Mesenchymal stem cell (in vitro differentiated cells and primary cell): ENCODE results near the gene CFAP298.

ENCODE experiments used
- DNase-seq: peaks from one replicate; pipeline ENCODE4 v3.0.0-alpha.2; 2013
- H2AFZ ChIP-seq: one replicate; pipeline ENCODE4 v1.6.1; 2013; ENCODE audit warnings: low read depth, mild to moderate bottlenecking, control low read depth, inconsistent platforms, low read length, moderate library complexity
- H2AK5ac ChIP-seq: 2 replicates; pipeline ENCODE4 v1.6.1; 2013; ENCODE audit warnings: low read length, moderate library complexity, mild to moderate bottlenecking, inconsistent platforms; ENCODE audit not compliant: severe bottlenecking
- H2BK120ac ChIP-seq: one replicate; pipeline ENCODE4 v1.6.1; 2013; ENCODE audit warnings: low read depth, mild to moderate bottlenecking, inconsistent platforms, low read length, moderate library complexity
- H2BK12ac ChIP-seq, 2 experiments: one replicate each; pipeline ENCODE4 v1.6.1; 2013; ENCODE audit warnings: inconsistent platforms in 2 of 2, low read length in 2 of 2, mild to moderate bottlenecking in 2 of 2, moderate library complexity in 2 of 2, control low read depth in 1 of 2
- H2BK15ac ChIP-seq: one replicate; pipeline ENCODE4 v1.6.1; 2013; ENCODE audit warnings: mild to moderate bottlenecking, low read depth, inconsistent platforms; ENCODE audit not compliant: poor library complexity, severe bottlenecking
- H2BK5ac ChIP-seq: 2 replicates; pipeline ENCODE4 v1.6.1; 2013; ENCODE audit warnings: low read depth, mild to moderate bottlenecking, low read length, control low read depth, inconsistent platforms; ENCODE audit not compliant: poor library complexity, severe bottlenecking
- H3K14ac ChIP-seq, 2 experiments: one replicate each; pipeline ENCODE4 v1.6.1; 2013; ENCODE audit warnings: inconsistent platforms in 2 of 2, low read length in 2 of 2, control low read depth in 1 of 2, mild to moderate bottlenecking in 1 of 2, moderate library complexity in 1 of 2
- H3K18ac ChIP-seq, 2 experiments: one replicate each; pipeline ENCODE4 v1.6.1; 2013; ENCODE audit warnings: inconsistent platforms in 2 of 2, low read length in 2 of 2, control low read depth in 1 of 2, low read depth in 1 of 2, mild to moderate bottlenecking in 1 of 2
- H3K23ac ChIP-seq, 2 experiments: one replicate each; pipeline ENCODE4 v1.6.1; 2013; ENCODE audit warnings: inconsistent platforms in 2 of 2, low read length in 2 of 2, mild to moderate bottlenecking in 2 of 2, moderate library complexity in 2 of 2, control low read depth in 1 of 2
- H3K27ac ChIP-seq: 2 replicates; pipeline ENCODE4 v1.5.1; 2013; ENCODE audit warnings: mild to moderate bottlenecking, moderate library complexity, low read length, control low read depth, inconsistent platforms; ENCODE audit not compliant: poor library complexity, severe bottlenecking
- H3K27me3 ChIP-seq, 2 experiments: 2 replicates each; pipeline versions ENCODE4 v1.6.1 to v1.7.0; 2013; ENCODE audit warnings: low read length in 2 of 2, mild to moderate bottlenecking in 2 of 2, moderate library complexity in 2 of 2, control low read depth in 1 of 2, inconsistent platforms in 1 of 2; ENCODE audit not compliant: control insufficient read depth in 1 of 2, insufficient read depth in 1 of 2
- H3K36me3 ChIP-seq, 2 experiments: 2 replicates each; pipeline versions ENCODE4 v1.6.1 to v1.7.0; 2013; ENCODE audit warnings: low read length in 2 of 2, control low read depth in 1 of 2, inconsistent platforms in 1 of 2, low read depth in 1 of 2, mild to moderate bottlenecking in 1 of 2; ENCODE audit not compliant: insufficient read depth in 2 of 2, control insufficient read depth in 1 of 2
- H3K4ac ChIP-seq, 2 experiments: one replicate each; pipeline ENCODE4 v1.6.1; 2013; ENCODE audit warnings: inconsistent platforms in 2 of 2, low read length in 2 of 2, mild to moderate bottlenecking in 2 of 2, moderate library complexity in 2 of 2, control low read depth in 1 of 2, low read depth in 1 of 2
- H3K4me1 ChIP-seq: 2 replicates; pipeline ENCODE4 v1.6.1; 2013; ENCODE audit warnings: low read depth, low read length, control low read depth; ENCODE audit not compliant: control insufficient read depth, insufficient read depth
- H3K4me2 ChIP-seq: 2 replicates; pipeline ENCODE4 v1.6.1; 2013; ENCODE audit warnings: low read length, mild to moderate bottlenecking, inconsistent platforms; ENCODE audit not compliant: poor library complexity, severe bottlenecking
- H3K4me3 ChIP-seq, 2 experiments: 2 replicates each; pipeline versions ENCODE4 v1.5.1 to v1.7.0; 2013; ENCODE audit warnings: low read length in 2 of 2, mild to moderate bottlenecking in 2 of 2, control low read depth in 1 of 2, low read depth in 1 of 2; ENCODE audit not compliant: insufficient read depth in 1 of 2
- H3K79me1 ChIP-seq: replicated peaks from 2 replicates; pipeline ENCODE4 v1.6.1; 2013; ENCODE audit warnings: mild to moderate bottlenecking, control low read depth, low read length, inconsistent platforms; ENCODE audit not compliant: poor library complexity, severe bottlenecking
- H3K9ac ChIP-seq: 2 replicates; pipeline ENCODE4 v1.7.0; 2013; ENCODE audit warnings: mild to moderate bottlenecking, low read length, moderate library complexity
- H3K9me3 ChIP-seq: 2 replicates; pipeline ENCODE4 v1.7.0; 2013; ENCODE audit warnings: mild to moderate bottlenecking, low read length; ENCODE audit not compliant: control insufficient read depth
- H4K8ac ChIP-seq: one replicate; pipeline ENCODE4 v1.6.1; 2013; ENCODE audit warnings: inconsistent platforms, mild to moderate bottlenecking, low read length, moderate library complexity
- H4K91ac ChIP-seq: one replicate; pipeline ENCODE4 v1.6.1; 2013; ENCODE audit warnings: mild to moderate bottlenecking, low read length, inconsistent platforms
- WGBS: methylation state at CpG from one replicate; pipeline ENCODE4 v1.1.7; 2013; ENCODE audit warnings: mixed read lengths; 5-methylcytosine and 5-hydroxymethylcytosine counted together

The CFAP298 gene

DNA sequence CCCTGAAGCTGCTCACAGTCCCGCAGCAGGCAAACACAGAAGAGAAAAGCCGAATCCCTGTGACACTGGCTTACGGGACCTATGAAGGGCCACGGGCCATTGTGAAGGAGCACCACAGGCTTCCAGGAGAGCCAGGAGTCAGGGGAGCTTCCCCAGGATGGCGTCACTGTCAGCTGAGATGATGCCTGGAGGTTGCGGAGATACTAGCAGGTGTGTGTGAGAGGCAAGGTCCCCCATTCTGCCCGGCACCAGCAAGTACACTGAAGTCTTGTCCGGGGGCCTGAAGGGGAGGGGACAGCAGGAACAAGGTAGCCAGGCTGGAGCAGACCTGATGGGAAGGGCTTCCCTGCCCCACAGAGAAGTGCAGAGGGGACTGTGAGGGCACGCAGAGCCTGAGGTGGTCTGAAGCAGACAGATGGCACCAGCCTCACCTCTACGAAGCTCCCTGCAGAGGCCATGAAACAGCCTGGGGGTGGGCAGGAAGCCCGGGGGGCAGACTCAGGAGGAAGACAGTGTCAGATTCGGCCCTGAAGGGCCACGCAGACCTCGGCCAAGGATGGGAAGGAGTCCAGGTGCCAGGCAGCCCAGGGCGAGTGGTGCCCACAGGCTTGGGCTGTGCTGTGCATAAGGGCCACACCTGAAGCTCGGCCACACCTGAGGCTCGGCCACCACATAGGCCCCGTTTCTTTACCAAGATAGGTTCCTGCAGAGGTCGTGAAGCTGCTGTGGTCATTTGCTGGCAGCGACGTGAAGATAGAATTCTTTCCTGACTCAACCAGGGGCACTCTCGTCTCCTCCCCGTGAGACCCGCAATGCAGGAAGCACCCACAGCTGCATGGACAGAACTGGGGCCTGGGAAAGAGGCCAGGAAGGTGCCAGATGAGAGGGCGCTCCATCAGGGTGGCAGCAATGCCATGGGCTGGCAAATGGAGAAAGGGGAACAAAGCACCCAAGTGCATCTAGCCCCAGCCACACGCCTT is 36.9 kb downstream of the CFAP298 start:
- Histone ChIP-seq H3K18ac (no peak overlapping the region), H3K14ac (no peak overlapping the region), H3K4ac (no peak overlapping the region), H3K36me3 (no peaks in the 10 kb centered on the region), H3K9ac (no peak overlapping the region), H3K9me3 (no peaks in the 10 kb centered on the region), H3K23ac (no peak overlapping the region), H3K27me3 (peaks cover 14 to 44% of the 10 kb centered on the region in 2 experiments), H4K8ac (no peak overlapping the region), H3K4me1 (peaks cover 2% of the 10 kb centered on the region), H2BK5ac (no peak overlapping the region), H2BK15ac (no peak overlapping the region), H2AFZ (no peak overlapping the region), H3K4me3 (no peak overlapping the region), H3K79me1 (no peaks in the 10 kb centered on the region), H3K27ac (no peak overlapping the region), H2AK5ac (no peak overlapping the region), H4K91ac (no peak overlapping the region), H2BK12ac (no peak overlapping the region), H2BK120ac (no peak overlapping the region), H3K4me2 (no peak overlapping the region)
- DNase-seq: no peak
- WGBS: 90% methylated on average over 26 of the region's 26 CpGs

DNA sequence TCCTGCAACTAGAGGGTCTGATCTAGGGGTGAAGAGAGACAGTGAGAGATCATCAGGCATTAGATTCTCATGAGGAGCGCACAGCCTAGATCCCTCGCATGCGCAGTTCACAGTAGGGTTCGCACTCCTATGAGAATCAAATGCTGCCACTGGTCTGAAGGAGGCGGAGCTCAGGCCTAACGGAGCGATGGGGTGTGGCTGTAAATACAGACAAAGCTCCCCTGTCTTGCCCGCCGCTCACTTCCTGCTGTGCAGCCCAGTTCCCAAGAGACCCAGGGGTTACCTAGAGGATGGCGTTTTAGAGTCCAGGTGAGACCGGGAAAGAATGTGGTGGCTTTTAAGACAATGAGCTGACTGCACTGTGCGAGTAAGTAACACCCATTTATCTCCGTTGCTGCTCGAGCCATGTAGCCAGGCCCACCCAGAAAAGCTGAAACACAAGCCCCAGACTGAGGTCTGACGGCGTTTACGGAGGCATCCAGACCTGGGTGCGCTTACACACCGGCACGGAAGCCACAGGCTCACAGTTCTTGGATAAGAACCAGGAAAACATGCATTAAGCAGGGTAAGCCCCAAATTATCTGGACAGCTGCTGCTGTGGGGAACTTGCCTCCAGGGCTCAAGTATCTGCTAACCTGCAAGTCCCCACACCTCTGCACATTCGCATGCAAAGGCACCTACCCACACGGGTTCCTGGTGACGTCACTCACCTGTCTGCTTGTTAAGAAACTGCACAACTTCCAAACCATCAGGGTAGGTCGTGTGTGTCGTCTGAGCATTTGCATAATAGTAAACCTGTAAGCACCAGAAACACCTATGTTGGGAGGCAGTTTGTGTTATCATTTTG is 39.4 kb downstream of the CFAP298 start:
- H4K8ac ChIP-seq: no peak overlapping the region
- no peak overlapping the region for H3K4ac ChIP-seq
- H2AFZ ChIP-seq: no peak overlapping the region
- peaks cover 6% of the 10 kb centered on the region for H3K4me1 ChIP-seq
- no peak overlapping the region for H4K91ac ChIP-seq
- H2BK15ac ChIP-seq: no peak overlapping the region
- no peak overlapping the region for H2AK5ac ChIP-seq
- no peak for DNase-seq
- no peaks in the 10 kb centered on the region for H3K36me3 ChIP-seq
- no peak overlapping the region for H3K18ac ChIP-seq
- no peak overlapping the region for H3K9ac ChIP-seq
- H3K27me3 ChIP-seq: peaks cover 8 to 25% of the 10 kb centered on the region in 2 experiments
- no peaks in the 10 kb centered on the region for H3K9me3 ChIP-seq
- H3K27ac ChIP-seq: no peak overlapping the region
- H2BK12ac ChIP-seq: no peak overlapping the region
- H3K4me2 ChIP-seq: no peak overlapping the region
- H3K23ac ChIP-seq: no peak overlapping the region
- no peaks in the 10 kb centered on the region for H3K79me1 ChIP-seq
- H3K4me3 ChIP-seq: no peak overlapping the region
- WGBS: 80% methylated on average over 25 of the region's 25 CpGs
- H2BK120ac ChIP-seq: no peak overlapping the region
- H2BK5ac ChIP-seq: no peak overlapping the region
- H3K14ac ChIP-seq: no peak overlapping the region

DNA sequence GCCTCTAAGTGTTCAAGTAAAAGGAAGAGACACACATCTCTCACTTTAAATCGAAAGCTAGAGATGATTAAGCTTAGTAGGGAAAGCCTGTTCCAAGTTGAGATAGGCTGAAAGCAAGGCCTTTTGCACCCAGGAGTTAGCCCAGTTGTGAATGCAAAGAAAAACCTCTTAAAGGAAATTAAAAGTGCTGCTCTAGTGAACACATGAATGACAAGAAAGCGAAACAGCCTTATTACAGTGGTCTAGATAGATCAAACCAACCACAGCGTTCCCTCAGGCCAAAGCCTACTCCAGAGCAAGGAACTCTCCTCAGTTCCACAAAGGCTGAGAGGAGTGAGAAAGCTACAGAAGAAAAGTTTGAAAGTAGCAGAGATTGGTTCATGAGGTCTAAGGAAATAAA is 41.7 kb downstream of the CFAP298 start:
- no peak overlapping the region for H3K4ac ChIP-seq
- no peaks in the 10 kb centered on the region for H3K79me1 ChIP-seq
- H3K4me1 ChIP-seq: peaks cover 6% of the 10 kb centered on the region
- H3K4me2 ChIP-seq: no peak overlapping the region
- no peak for DNase-seq
- H3K18ac ChIP-seq: no peak overlapping the region
- H2BK120ac ChIP-seq: no peak overlapping the region
- H4K91ac ChIP-seq: no peak overlapping the region
- no peak overlapping the region for H2AK5ac ChIP-seq
- H3K4me3 ChIP-seq: no peak overlapping the region
- peaks cover 8 to 20% of the 10 kb centered on the region in 2 experiments for H3K27me3 ChIP-seq
- no peak overlapping the region for H2AFZ ChIP-seq
- H2BK5ac ChIP-seq: no peak overlapping the region
- no peak overlapping the region for H3K27ac ChIP-seq
- 100% methylated on average over 2 of the region's 3 CpGs for WGBS
- H3K9ac ChIP-seq: no peak overlapping the region
- no peak overlapping the region for H2BK15ac ChIP-seq
- no peak overlapping the region for H3K23ac ChIP-seq
- H3K9me3 ChIP-seq: no peaks in the 10 kb centered on the region
- H2BK12ac ChIP-seq: no peak overlapping the region
- no peak overlapping the region for H3K14ac ChIP-seq
- no peak overlapping the region for H4K8ac ChIP-seq
- H3K36me3 ChIP-seq: no peaks in the 10 kb centered on the region
